ENCODE measurements around the gene ITGA3.

Gene ITGA3

DNA sequence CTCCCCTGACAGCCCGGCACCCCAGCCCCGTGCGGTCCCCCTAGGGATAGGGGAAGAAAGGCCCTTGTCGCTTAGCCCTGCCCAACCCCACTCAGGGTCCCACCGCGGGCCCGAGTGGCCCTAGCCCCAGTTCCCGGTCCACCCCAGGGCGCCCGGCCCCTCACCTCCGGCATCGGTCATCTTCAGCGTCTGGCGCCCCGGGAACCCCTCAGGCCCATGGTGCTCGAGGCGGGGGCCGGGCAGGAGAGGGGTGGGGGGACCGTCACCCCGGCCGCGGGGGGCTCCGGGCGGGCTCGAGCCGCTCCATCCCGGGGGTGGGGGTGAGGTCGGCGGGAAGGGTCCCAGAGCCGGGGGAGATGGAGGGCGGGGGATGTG lies 73.4 kb downstream of the ITGA3 start:
- DNase-seq (ENCODE audit: low read depth), result no peak

DNA sequence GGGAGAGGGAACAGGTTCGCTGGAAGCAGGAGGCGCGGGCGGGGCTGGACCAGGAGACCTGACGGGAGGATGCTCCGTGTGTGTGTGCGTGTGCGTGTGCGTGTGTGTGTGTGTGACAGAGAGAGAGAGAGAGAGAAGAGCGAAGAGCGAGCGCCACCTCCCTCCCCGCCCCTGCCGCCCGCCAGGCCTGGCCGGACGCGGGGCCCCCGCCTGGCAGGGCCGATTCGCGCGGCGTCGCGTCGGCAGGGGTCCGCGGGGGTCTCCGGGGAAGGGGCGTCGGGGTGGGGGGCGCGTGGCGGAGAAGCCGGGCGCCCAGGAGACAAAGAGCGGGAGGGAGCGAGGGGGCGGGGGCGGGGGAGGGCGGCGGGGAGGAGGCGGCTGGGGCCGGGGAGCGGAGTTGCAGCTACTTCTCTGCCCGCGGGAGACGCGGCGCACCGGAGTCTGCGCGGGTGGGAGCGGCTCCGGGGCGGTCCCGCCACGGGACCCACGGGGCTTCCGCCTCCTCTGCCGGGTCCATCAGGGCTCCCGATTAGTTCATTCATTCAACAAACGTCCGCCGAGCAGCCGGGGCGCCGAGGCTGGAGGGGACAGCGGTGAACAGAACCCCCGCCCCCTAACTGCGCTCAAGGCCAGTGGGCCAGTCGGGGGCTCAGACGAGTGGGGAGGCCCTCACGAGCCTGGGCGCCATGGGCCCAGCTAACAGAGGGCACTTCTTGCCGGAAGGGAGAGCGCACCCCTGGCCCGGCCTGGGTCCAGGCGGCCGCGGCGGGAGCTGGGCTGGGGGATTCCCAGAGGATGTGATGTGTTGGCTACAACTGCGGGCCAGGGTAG lies 74.0 kb downstream of the ITGA3 start, which contains the start of gene SAMD14:
Gene SAMD14, minus strand, starts transcription at position 433 of the 831 bp plus-strand sequence. CDS start 5,201 bp downstream, outside the sequence.
- no peak for DNase-seq (ENCODE audit: low read depth)

DNA sequence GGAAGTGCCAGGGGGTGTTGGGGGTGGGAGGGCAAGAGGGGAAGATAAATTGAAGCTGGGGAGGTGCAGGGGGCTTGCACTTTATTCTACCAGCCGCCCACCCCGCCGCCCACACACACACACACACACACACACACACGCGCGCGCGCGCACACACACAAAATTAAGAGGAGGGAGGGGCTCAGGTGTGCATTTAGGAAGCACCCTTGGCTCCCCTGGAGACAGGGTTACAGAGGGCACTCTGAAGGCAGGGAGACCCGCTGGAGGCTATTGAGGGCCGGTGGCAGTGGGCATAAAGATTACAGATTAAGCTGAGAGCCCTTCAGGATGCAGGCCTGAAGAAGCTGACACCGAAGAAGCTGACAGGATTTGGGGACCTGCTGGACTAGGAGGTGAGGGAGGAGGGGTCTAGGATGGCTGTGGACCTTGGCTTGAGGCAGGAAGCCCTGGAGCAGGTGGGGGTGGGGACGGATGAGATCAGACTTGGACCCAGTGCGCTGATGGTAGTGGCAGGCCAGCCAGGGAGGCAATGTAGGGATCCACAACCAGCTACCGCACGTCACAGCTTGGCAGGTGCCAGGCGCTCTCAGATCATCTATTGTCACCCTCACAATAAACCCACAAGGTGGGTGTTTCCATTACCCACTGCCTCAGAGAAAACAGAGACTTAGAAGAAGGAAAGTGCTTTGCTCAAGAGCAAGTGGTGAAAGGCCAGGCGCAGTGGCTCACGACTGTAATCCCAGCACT lies 74.8 kb downstream of the ITGA3 start:
- no peak for DNase-seq (ENCODE audit: low read depth)

DNA sequence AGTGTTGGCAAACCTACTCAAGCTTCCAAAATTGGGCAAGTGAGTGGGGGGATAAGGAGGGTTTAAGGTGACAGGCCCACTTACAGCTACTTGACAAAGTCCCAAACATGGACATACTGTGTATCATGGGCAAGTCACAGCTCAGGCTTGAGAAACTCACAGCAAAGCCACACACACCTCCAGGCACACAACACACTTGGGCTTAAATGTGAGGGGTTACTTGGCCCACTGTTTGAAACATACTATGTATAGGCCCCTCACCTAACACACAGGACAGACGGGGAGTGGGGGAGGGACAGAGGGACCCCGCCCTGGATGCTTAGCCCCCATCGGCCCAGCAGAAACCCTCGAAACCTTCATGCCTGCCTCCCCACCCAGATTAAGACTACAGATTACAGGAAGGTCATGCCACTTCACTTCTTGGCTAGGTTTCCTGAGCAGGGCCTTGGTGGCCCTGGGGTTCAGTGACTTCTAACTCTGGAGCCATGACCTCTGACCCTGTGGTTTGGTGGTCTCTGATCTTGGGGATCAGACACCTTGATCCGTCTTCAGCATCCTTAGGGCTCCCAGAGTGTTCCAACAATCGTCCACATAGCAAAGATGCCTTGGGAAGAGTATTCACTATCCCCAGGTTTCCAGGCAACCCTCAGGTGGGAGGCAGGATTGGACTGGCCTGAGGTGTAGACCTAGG lies 76.3 kb downstream of the ITGA3 start:
- DNase-seq (ENCODE audit: low read depth), result no peak

DNA sequence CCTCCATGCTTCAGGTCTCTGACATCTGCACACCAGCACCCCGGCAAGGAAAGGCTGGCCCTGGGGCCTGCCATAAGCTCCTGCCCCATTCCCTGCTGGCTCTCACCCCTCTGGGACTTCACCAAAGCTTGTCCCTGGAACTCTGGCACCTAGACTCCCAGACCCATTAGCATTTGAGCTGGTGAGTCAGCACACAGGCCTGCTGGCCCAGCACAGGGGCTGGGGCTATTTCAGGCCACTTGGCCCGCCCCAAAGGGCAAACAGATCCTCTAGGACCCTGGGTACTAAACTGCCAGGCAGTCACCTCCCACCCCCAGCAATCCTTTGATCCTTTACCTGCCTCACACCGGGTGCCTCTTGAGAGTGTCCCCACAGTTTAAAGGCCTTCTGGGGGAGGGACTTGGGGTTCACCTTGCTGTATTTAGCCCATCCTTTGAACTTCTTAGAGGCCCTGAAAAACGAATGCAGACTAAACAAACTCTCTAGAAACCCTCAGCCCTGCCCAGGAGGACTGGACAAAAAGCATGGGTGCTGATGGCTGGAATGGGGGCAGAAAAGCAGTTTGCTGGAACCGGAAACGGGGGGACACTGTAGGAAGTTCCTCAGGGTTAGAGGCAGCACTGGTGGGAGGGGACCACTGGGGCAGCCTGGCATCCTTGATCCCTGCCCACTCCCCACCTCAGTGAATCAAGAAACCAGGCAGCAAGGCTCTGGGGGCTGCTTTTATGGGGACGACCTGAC lies 77.3 kb downstream of the ITGA3 start:
- DNase-seq (ENCODE audit: low read depth), result no peak

DNA sequence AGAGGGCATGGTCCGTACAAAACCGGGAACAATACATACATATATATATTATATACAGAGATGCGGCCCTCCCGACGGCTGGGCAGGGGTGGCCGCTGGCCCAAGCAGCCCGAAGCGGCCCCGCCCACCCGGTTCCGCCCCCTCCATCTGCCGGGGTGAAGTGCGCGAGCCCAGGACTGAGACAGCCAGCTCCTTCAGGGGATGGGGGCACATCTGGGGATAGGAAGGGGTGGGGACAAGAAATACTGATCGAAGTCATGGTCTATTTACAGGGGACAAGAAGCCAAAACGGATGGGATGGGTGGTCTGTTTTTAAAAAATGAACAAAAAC lies 77.8 kb downstream of the ITGA3 start:
- no peak for DNase-seq (ENCODE audit: low read depth)

DNA sequence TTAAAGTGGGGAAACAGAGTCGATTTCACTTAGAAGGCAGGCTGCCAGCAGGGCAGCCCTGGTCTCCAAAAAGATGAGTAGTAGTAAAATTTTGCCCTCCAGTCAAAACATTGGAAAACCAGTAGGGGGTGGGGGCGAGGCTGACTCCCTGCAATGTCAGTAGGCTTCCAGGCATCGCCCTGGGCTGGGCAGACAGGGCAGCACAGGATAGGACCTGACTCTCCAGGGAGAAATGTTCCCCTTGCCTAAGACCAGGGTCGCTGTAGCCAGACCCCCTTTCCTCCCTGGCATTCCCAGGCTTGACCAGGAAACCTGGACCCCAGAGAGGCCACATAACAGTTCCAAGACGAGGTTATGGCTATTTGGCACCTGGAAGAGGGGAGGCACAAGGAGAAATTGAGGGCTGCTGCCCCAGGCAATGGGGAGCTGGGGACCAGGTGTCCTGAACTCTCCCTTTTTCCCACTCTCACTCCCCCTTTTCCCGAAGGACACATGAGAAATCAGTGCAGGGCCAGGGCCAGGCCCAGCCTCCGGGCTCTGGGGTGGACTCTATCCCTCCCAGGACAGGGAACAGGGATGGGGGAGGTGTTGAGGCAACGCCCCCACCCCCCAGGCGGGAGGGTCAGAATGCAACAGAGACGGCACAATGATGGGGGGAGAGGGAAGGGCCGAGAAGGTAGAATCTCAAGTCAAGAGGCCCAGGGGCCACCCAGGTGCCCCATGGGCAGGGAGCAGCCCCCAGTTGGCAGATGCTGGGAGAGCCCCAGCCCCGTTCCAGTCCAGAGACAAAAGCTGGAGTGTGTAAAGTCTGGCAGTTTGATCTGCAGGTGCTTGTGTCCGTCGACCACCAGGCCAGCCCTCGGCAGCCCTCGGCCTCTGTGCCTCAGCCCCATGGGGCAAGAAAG lies 78.5 kb downstream of the ITGA3 start:
- no peak for DNase-seq (ENCODE audit: low read depth)

DNA sequence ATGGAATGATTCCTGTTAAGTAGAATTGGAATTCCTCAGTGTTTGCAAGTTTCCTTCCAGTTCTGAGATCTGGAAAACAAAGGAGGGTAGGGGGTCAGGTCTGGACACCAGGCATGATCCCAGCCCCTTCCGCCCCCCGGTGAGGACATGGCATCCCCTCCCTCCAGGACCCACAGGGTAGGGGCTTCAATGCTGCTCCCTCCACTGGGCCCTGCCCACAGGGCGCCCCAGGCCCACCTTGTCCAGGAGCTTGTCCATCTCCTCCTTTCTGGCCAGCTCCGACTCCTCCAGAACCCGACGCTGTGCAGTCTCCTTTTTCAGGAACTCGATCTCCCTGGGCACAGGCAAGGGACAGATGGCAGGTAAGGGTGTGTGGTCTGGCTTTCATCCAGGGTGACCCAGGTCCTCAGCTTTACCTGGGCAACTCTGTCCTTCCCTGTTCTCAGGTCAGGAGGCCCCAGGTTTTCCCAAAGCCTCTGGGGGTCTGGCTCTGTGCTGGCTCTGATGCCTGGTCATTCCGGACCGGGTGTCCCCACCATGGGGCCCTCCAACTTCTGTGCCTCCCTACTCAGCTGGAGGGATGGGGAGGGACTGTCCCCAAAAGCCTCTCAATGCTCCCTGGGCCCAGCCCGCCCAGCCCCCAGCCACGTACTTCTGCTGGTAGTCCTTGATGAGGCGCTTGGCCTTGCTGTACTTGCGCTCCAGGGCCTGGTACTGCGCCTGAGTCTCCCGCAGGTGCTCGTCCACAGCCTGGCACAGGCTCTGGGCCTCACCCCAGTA lies 79.6 kb downstream of the ITGA3 start:
- DNase-seq (ENCODE audit: low read depth), result no peak

DNA sequence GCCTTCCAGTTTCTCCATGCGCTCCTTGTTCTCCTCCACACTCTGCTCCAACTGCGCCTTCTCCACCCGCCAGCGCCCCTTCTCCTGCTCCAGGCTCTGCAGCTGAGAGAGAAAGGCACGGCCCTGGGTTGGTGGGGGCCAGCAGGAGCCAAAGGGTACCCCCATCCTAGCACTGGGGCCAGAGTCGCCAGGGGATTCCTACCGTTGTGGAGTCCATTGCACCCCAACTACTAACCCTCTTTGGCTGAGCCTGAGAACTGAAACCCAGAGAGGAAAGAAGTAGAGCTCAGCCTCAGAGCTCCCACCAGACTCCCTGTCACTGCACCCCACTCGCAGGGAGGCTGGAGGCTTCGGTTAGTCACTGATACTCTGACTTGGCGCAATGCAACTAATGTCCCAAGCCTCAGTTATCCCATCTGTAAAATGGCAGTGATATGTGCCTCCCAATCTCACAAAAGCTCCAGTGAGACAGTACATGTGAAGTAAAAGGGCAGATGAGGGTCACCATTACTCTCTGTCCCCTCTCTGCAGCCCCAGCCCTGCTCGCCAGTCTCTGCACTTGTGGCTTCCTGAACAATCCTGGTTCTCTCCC lies 80.3 kb downstream of the ITGA3 start:
- no peak for DNase-seq (ENCODE audit: low read depth)

DNA sequence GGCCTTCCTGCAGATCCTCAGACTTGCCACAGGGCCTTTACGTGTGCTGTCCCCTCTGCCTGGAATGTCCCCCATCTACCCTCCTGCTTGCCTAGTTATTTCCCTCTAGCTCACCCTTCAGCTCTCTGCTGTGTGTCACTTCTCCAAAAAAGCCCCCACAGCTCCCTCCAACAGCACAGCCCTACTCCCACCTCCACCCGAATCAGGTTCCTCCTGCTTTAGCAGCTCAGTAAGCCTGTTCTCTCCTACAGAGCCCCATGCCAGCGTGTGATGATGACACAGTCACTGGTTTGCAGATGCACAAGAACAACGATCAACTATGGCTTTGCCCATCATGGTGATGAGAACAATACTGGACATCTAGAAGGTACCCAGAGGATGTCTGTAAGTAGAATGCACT lies 81.1 kb downstream of the ITGA3 start:
- no peak for DNase-seq (ENCODE audit: low read depth)

DNA sequence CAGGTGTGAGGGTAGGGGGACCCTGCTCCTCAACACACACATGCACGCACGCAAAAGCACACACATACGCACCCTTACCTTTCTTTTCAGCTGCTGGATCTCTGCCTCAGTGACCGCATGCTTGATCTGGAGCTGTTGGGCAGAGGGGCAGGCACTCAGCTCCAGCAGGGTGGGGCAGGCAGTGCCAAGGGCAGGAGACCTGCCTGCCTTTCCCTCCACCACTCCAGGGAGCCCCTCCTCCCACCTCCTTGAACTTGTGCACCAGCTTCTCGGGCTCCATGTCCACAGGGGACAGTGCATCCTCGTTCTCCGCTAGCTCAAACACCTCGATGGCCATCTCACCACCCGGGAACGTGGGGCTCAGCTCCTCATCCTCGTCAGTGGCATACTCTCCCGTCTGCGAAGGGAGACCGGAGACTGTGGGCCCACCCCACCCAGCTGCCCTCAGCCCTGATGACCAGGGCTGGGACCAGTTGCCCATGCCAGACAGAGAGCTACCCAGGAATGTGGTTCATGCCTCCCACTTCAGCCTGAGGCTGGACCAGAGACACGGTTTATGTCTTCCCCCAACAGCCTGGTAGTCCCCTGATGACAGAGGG lies 83.4 kb downstream of the ITGA3 start:
- no peak for DNase-seq (ENCODE audit: low read depth)

All from HS-5 (cell line).